SJCRH30 (cell line): ENCODE data around the gene ENO1. TPM values are rescaled to one million over a fixed set of nuclear protein-coding genes. Genes with fewer than 3 reads are reported as not detected.
"Not testable (repeated sequence)": the region's sequence is repeated elsewhere in the genome, so short reads cannot be mapped to it uniquely, and the experiment has no call there.

Source experiments
- DNase-seq, 2 experiments: peaks; one replicate each; pipeline ENCODE4 v3.0.0-alpha.2; 2015 to 2020
- H3K27ac ChIP-seq: fragments of 250-450 bp; sonication (Bioruptor Pico); 2 replicates; pipeline ENCODE4 v1.5.1; 2020; ENCODE audit warnings: mild to moderate bottlenecking, moderate library complexity
- H3K27me3 ChIP-seq: fragments of 250-450 bp; sonication (Bioruptor Pico); 2 replicates; pipeline ENCODE4 v1.5.1; 2020; ENCODE audit warnings: mild to moderate bottlenecking, moderate library complexity
- H3K36me3 ChIP-seq: fragments of 250-450 bp; sonication (Bioruptor Pico); 2 replicates; pipeline ENCODE4 v1.5.1; 2020; ENCODE audit warnings: mild to moderate bottlenecking, moderate library complexity
- H3K4me1 ChIP-seq: fragments of 250-450 bp; sonication (Bioruptor Pico); 2 replicates; pipeline ENCODE4 v1.5.1; 2020; ENCODE audit warnings: mild to moderate bottlenecking, moderate library complexity
- H3K4me3 ChIP-seq: fragments of 250-450 bp; sonication (Bioruptor Pico); 2 replicates; pipeline ENCODE4 v1.5.1; 2020; ENCODE audit warnings: mild to moderate bottlenecking, moderate library complexity
- H3K9me3 ChIP-seq: fragments of 250-450 bp; sonication (Bioruptor Pico); replicated peaks from 2 replicates; pipeline ENCODE4 v1.5.1; 2020; ENCODE audit warnings: mild to moderate bottlenecking, moderate library complexity
- total RNA-seq: library from RNA; depleted of rRNA; stranded (reverse); fragments of >200 nt; shearing (Covaris generic); gene quantifications from 2 replicates; pipeline ENCODE4 v1.2.3, GENCODE V29; 2014; rRNA removed

ENO1 gene
- 2,596 and 2,758 TPM in 2 replicates for total RNA-seq

GRCh38 chr1:8878448-8878697 is at the start of gene ENO1:
Gene ENO1 (minus strand): TSS chr1:8878686. CDS start chr1:8874908, 3,778 bp downstream.
- Histone ChIP-seq H3K27ac (peak within 1 kb of the TSS; percentile 95), H3K36me3 (peaks cover 39% of the 10 kb centered on the region), H3K9me3 (no peaks in the 10 kb centered on the region), H3K4me1 (peaks cover 29% of the 10 kb centered on the region), H3K27me3 (no peaks in the 10 kb centered on the region), H3K4me3 (peak within 1 kb of the TSS; percentile 96)
- DNase-seq: no peak

DNA sequence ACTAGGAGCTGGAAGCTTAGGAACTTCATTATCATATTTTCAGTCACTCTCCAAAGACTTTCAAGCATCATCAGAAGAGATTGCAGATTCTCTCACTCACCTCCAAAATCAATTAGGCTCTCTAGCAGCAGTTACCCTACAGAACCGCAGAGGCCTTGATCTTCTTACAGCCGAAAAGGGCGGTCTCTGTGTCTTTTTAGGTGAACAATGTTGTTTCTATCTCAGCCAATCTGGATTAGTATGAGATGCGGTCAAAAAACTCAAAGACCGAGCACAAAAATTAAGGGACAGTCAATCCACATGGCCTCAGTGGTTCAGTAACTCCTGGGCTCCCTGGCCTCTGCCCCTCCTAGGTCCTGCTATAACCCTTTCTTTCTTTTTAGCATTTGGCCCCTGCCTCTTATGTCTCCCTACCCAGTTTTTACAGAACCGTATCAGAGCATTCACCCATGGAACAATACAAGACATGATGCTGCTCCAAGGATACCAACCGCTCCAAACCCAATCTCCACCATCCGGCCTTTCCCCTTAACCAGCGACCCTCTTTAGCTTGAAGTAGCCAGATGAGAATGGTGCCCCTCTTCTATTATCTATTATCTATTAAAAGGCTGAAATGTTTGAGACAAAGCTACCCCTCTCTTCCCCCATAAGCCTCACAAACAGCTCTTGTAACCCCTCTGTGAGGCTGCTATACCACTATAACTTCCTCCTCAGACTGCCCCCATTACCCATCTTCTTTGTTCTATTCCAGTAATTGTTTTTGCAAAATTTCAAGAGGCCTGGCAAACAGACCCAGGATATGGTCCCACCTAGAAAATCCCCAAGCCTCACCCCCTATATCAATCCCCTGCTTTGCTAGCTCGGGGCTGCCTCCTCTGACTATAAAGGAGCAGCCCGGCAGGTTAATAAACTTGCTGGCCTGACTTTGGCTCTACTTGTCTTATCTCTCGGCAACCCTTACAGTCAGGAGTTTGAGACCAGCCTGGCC is 48.5 kb upstream of the ENO1 start:
- Histone ChIP-seq H3K36me3 (no peaks in the 10 kb centered on the region), H3K4me3 (no peak overlapping the region), H3K4me1 (no peaks in the 10 kb centered on the region), H3K27me3 (peaks cover 33% of the 10 kb centered on the region), H3K27ac (no peak overlapping the region), H3K9me3 (no peaks in the 10 kb centered on the region)
- DNase-seq: no peak

- Histone ChIP-seq H3K36me3 (no peaks in the 10 kb centered on the region), H3K27ac (no peak overlapping the region), H3K4me1 (no peaks in the 10 kb centered on the region), H3K4me3 (no peak overlapping the region), H3K27me3 (peaks cover 33% of the 10 kb centered on the region), H3K9me3 (no peaks in the 10 kb centered on the region)
- no peak for DNase-seq
These were observed 47.5 kb upstream of the ENO1 start for GRCh38 chr1:8925960-8926359.

- H3K27ac ChIP-seq: no peak overlapping the region
- no peaks in the 10 kb centered on the region for H3K9me3 ChIP-seq
- no peak for DNase-seq
- no peaks in the 10 kb centered on the region for H3K36me3 ChIP-seq
- peaks cover 33% of the 10 kb centered on the region for H3K27me3 ChIP-seq
- no peaks in the 10 kb centered on the region for H3K4me1 ChIP-seq
- H3K4me3 ChIP-seq: no peak overlapping the region
These were observed 46.9 kb upstream of the ENO1 start for GRCh38 chr1:8925406-8925805.

DNA sequence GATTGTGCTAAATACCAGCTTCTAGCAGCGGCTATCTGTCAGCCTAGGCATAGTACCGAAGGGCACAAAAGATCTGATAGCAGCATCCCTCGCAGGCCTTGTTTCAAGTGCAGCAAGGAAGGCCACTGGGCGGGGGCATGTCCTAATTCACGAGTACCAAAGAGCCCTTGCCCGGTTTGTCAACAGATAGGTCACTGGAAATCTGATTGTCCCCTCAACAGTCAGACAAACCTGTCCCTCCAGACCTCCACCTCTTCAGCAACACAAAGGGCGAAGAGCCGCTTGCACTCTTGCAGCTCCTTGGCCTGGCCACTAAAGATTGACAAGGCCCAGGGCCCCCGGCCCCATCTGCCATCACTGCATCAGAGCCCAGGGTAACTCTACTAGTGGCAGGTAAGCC is 44.5 kb upstream of the ENO1 start:
- no peaks in the 10 kb centered on the region for H3K4me1 ChIP-seq
- no peak overlapping the region for H3K27ac ChIP-seq
- H3K4me3 ChIP-seq: no peak overlapping the region
- peaks cover 31% of the 10 kb centered on the region for H3K27me3 ChIP-seq
- H3K36me3 ChIP-seq: no peaks in the 10 kb centered on the region
- DNase-seq: no peak
- no peaks in the 10 kb centered on the region for H3K9me3 ChIP-seq

DNA sequence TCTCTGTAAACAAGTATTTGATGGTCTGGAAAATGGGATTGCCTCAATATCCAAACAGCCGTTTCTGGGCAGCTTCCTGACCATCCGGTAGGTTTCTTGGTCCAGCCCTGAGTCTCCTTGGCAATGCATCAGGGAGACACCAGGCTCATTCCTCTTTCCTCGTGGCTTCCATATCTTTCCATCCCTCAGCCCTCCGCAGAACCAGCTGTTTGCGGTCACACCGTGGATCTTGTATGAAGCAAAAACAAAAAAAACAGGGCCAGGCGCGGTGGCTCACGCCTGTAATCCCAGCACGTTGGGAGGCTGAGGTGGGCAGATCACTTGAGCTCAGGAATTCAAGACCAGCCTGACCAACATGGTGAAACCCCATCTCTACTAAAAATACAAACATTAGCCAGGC is 39.0 kb upstream of the ENO1 start:
- H3K27me3 ChIP-seq, H3K27ac ChIP-seq, H3K9me3 ChIP-seq, H3K36me3 ChIP-seq, H3K4me1 ChIP-seq, H3K4me3 ChIP-seq: not testable (repeated sequence)
- peak; percentile 36 to 44 for DNase-seq

- Histone ChIP-seq H3K9me3 (peaks cover 8% of the 10 kb centered on the region; the same call in 1 of the 2 replicates), H3K4me3 (no peak overlapping the region), H3K27ac (no peak overlapping the region), H3K36me3 (no peaks in the 10 kb centered on the region), H3K4me1 (no peaks in the 10 kb centered on the region), H3K27me3 (no peaks in the 10 kb centered on the region)
- no peak for DNase-seq
These were observed 37.0 kb upstream of the ENO1 start for GRCh38 chr1:8915446-8915845.

DNA sequence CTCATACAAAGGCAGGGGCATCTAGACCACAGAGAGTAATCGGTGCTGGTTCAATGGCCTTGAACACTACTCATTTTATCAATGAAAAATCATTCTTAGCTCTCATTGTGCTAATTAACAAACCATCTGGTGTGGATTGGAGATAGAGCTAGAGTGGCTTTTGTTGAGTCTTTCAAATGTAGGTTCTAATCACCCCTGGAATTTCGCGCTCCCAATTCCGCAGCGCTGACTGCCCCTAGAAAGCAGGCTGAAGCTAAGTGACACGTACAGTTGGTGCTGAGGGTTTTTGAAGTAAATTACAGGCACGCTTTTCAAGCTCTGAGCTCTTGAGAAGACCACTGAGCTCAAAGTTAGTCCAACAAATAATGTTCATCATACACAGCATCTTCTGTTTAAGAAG is 36.0 kb upstream of the ENO1 start:
- Histone ChIP-seq H3K27ac (no peak overlapping the region), H3K4me1 (no peaks in the 10 kb centered on the region), H3K4me3 (no peak overlapping the region), H3K9me3 (peaks cover 8% of the 10 kb centered on the region; the same call in 1 of the 2 replicates), H3K27me3 (no peaks in the 10 kb centered on the region), H3K36me3 (no peaks in the 10 kb centered on the region)
- DNase-seq: no peak

GRCh38 chr1:8913457-8913856 is 35.0 kb upstream of the ENO1 start:
- Histone ChIP-seq H3K4me3 (no peak overlapping the region), H3K27me3 (no peaks in the 10 kb centered on the region), H3K27ac (no peak overlapping the region), H3K36me3 (no peaks in the 10 kb centered on the region), H3K9me3 (peaks cover 8% of the 10 kb centered on the region; the same call in 1 of the 2 replicates), H3K4me1 (no peaks in the 10 kb centered on the region)
- DNase-seq: no peak

DNA sequence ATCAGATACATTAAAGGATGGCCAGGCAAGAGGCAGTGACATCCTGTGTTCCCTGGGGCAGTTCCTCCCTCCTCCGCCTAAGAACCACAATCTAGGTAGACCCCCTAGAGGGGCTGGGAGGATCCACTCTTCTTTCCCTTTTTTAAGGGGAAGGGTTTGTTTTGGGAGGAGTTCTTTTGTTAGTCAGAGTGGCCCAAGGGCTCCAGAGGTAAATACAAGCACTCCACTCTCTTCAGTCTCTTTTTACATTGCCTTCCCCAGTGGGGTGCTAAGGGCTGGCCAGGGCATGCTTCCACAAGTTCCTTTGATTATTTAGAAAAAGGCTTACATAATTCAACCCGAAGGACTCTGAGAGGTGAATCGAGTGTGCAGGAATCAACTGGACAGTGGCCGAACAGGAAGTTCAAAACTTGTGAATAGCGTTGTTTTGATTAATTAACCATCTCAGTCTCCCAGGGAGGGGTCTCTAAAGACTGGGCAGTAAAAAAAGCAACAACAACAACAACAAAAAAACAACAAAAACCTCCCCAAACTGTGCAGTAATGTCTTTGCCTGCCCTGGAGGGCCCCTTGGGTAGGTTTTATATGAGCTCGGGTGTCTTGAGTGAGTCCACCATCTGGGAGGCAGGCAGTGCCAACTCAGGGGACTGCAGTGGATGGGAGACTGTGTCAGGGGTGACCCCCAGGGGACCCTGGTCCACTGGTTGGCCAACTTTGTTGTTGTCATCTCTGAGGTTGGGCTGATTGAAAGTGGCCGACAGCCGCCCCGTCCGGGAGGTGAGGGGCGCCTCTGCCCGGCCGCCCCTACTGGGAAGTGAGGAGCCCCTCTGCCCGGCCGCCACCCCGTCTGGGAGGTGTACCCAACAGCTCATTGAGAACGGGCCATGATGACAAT is 33.2 kb upstream of the ENO1 start:
- H3K4me3 ChIP-seq: no peak overlapping the region
- no peak for DNase-seq
- no peaks in the 10 kb centered on the region for H3K36me3 ChIP-seq
- peaks cover 8% of the 10 kb centered on the region; the same call in 1 of the 2 replicates for H3K9me3 ChIP-seq
- no peaks in the 10 kb centered on the region for H3K4me1 ChIP-seq
- H3K27ac ChIP-seq: no peak overlapping the region
- H3K27me3 ChIP-seq: no peaks in the 10 kb centered on the region

GRCh38 chr1:8910914-8911313 is 32.4 kb upstream of the ENO1 start:
- Histone ChIP-seq H3K4me3 (no peak overlapping the region), H3K27me3 (no peaks in the 10 kb centered on the region), H3K27ac (no peak overlapping the region), H3K36me3 (no peaks in the 10 kb centered on the region), H3K9me3 (peaks cover 8% of the 10 kb centered on the region; the same call in 1 of the 2 replicates), H3K4me1 (no peaks in the 10 kb centered on the region)
- DNase-seq: no peak

GRCh38 chr1:8910331-8910730 is 31.8 kb upstream of the ENO1 start:
- Histone ChIP-seq H3K9me3 (peaks cover 8% of the 10 kb centered on the region; the same call in 1 of the 2 replicates), H3K27me3 (no peaks in the 10 kb centered on the region), H3K4me1 (no peaks in the 10 kb centered on the region), H3K4me3 (no peak overlapping the region), H3K27ac (no peak overlapping the region), H3K36me3 (no peaks in the 10 kb centered on the region)
- no peak for DNase-seq

- Histone ChIP-seq H3K9me3 (peaks cover 8% of the 10 kb centered on the region; the same call in 1 of the 2 replicates), H3K27me3 (no peaks in the 10 kb centered on the region), H3K4me1 (peaks cover 9% of the 10 kb centered on the region), H3K4me3 (no peak overlapping the region), H3K36me3 (no peaks in the 10 kb centered on the region), H3K27ac (no peak overlapping the region)
- no peak for DNase-seq
These were observed 30.1 kb upstream of the ENO1 start for GRCh38 chr1:8908388-8909151.

DNA sequence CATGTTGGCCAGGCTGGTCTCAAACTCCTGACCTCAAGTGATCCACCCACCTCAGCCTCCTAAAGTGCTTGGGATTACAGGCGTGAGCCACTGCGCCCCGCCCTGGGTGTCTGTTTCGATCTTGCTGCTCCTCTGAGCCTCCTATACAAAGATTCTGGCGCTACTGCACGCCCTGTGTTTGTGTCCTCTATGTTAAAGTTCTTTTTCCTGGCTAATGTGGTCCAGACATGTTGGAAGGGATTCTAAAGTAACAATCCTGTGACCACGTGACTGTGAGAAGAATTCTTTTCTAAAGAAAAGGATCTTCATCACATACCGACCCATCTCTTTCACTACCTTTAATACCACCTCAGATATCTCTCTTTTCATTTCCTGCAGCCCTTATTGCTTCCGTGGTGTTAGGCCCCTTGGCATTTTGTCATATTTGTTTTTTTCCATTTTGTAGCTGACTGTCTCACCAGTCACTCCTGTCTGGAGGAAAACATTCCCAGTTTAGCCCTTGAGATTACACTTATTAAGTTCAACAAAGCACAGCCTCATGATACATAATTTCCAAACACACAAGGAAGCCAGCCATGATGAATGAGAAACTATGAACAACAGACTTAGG is 27.2 kb upstream of the ENO1 start:
- H3K27ac ChIP-seq: no peak overlapping the region
- H3K4me1 ChIP-seq: peaks cover 18% of the 10 kb centered on the region
- no peak for DNase-seq
- no peaks in the 10 kb centered on the region for H3K36me3 ChIP-seq
- no peak overlapping the region for H3K4me3 ChIP-seq
- H3K9me3 ChIP-seq: no peaks in the 10 kb centered on the region
- no peaks in the 10 kb centered on the region for H3K27me3 ChIP-seq
